Measurements from ENCODE around the gene HOXB1. TPM values are rescaled to one million over a fixed set of nuclear protein-coding genes. Genes with fewer than 3 reads are reported as not detected.

HOXB1 gene
- total RNA-seq, 1 experiment from 2014 or later: not detected

DNA sequence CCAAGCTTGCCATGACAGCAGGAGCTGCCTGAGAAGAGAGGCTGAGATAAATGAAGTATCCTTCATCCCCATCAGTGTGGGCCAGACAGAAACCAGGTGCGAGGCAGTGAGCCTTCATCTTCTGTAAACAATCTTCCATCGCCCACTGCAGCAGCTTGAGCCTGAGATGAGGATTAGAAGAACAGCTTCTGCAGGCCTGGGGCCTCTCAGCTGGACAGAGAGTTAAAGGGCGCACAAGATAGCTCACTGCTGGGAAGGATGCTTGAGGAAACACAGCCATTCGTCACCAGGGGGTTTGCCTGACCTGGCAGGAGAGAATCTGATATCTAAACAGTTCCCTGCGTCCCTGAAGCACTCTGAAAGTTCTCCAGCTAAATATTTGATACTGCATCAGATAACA, 27.1 kb downstream of the HOXB1 start:
- Histone ChIP-seq H3K9me3 (ENCODE audit: insufficient read depth, low read depth) (no peaks in the 10 kb centered on the region), H3K79me2 (ENCODE audit: low read depth) (no peaks in the 10 kb centered on the region), H3F3A (ENCODE audit: insufficient read depth, low read depth) (peaks cover 37% of the 10 kb centered on the region), H3K27me3 (ENCODE audit: insufficient read depth, low read depth) (no peaks in the 10 kb centered on the region), H3K4me1 (replicated peaks; ENCODE audit: insufficient read depth) (peaks cover 61% of the 10 kb centered on the region), H3K4me2 (no peak overlapping the region), H2AFZ (no peak overlapping the region), H4K20me1 (ENCODE audit: insufficient read depth) (no peaks in the 10 kb centered on the region), H3K9me2 (ENCODE audit: insufficient read depth) (no peaks in the 10 kb centered on the region), H3K27ac (no peak overlapping the region), H3K36me3 (ENCODE audit: low read depth) (no peaks in the 10 kb centered on the region), H3K4me3 (no peak overlapping the region)
- intact Hi-C loops (cut with micrococcal nuclease; ENCODE audit: unreplicated experiment): no loop called here
- ChIA-PET POLR2A (ENCODE audit: unreplicated experiment) (no interaction called here), CTCF (no interaction called here)
- TF ChIP-seq, protein P1, sequence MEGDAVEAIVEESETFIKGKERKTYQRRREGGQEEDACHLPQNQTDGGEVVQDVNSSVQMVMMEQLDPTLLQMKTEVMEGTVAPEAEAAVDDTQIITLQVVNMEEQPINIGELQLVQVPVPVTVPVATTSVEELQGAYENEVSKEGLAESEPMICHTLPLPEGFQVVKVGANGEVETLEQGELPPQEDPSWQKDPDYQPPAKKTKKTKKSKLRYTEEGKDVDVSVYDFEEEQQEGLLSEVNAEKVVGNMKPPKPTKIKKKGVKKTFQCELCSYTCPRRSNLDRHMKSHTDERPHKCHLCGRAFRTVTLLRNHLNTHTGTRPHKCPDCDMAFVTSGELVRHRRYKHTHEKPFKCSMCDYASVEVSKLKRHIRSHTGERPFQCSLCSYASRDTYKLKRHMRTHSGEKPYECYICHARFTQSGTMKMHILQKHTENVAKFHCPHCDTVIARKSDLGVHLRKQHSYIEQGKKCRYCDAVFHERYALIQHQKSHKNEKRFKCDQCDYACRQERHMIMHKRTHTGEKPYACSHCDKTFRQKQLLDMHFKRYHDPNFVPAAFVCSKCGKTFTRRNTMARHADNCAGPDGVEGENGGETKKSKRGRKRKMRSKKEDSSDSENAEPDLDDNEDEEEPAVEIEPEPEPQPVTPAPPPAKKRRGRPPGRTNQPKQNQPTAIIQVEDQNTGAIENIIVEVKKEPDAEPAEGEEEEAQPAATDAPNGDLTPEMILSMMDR (conservative IDR thresholded peaks at IDR 0.05): no peak
- TF ChIP-seq EZH2 (IDR thresholded peaks at IDR 0.05; ENCODE audit: low read depth): no peak
- DNase-seq: no peak
- BruUV-seq (replicated peaks): no TSS peak

GRCh38 chr17:48502901-48503300, 27.9 kb downstream of the HOXB1 start:
- H3K27me3 ChIP-seq (ENCODE audit: insufficient read depth, low read depth): no peaks in the 10 kb centered on the region
- BruUV-seq (replicated peaks): no TSS peak

DNA sequence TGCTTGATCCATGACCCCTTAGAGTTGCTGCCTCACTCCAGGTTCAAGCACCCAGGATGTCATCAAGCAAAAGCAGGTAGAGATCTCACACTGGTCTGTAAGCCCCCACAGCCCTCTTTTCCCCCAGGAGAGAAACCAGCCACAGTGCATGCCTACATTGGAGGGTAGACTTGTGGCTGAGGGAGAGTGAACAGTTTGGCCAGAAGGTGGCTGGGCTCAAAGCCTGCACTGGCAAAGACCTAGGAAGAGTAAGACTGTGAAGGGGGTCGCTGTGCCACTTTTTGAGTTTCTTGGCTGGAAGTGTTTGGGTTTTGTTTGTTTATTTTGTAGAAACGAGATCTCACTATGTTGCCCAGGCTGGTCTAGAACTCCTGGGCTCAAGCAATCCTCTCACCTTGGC, 28.5 kb downstream of the HOXB1 start:
- TF ChIP-seq, protein P1 (conservative IDR thresholded peaks at IDR 0.05): no peak
- no peak for TF ChIP-seq EZH2 (IDR thresholded peaks at IDR 0.05; ENCODE audit: low read depth)
- Histone ChIP-seq H3K9me3 (ENCODE audit: insufficient read depth, low read depth) (no peaks in the 10 kb centered on the region), H3K4me3 (no peak overlapping the region), H3F3A (ENCODE audit: insufficient read depth, low read depth) (peaks cover 52% of the 10 kb centered on the region), H3K27ac (no peak overlapping the region), H3K79me2 (ENCODE audit: low read depth) (no peaks in the 10 kb centered on the region), H3K36me3 (ENCODE audit: low read depth) (no peaks in the 10 kb centered on the region), H3K4me2 (no peak overlapping the region), H3K9me2 (ENCODE audit: insufficient read depth) (no peaks in the 10 kb centered on the region), H4K20me1 (ENCODE audit: insufficient read depth) (no peaks in the 10 kb centered on the region), H3K27me3 (ENCODE audit: insufficient read depth, low read depth) (no peaks in the 10 kb centered on the region), H3K4me1 (replicated peaks; ENCODE audit: insufficient read depth) (peaks cover 75% of the 10 kb centered on the region), H2AFZ (no peak overlapping the region)
- POLR2A ChIA-PET (ENCODE audit: unreplicated experiment): no interaction called here
- CTCF ChIA-PET: no interaction called here
- BruUV-seq (replicated peaks): no TSS peak
- DNase-seq: no peak
- intact Hi-C loops (cut with micrococcal nuclease; ENCODE audit: unreplicated experiment): no loop called here

More at GRCh38 chr17:48502901-48503300, 27.9 kb downstream of the HOXB1 start:
- CTCF ChIA-PET: no interaction called here
- Histone ChIP-seq H3K9me3 (ENCODE audit: insufficient read depth, low read depth) (no peaks in the 10 kb centered on the region), H4K20me1 (ENCODE audit: insufficient read depth) (no peaks in the 10 kb centered on the region), H3K4me1 (replicated peaks; ENCODE audit: insufficient read depth) (peaks cover 69% of the 10 kb centered on the region), H3F3A (ENCODE audit: insufficient read depth, low read depth) (peaks cover 46% of the 10 kb centered on the region), H2AFZ (no peak overlapping the region), H3K9me2 (ENCODE audit: insufficient read depth) (no peaks in the 10 kb centered on the region), H3K4me2 (no peak overlapping the region), H3K79me2 (ENCODE audit: low read depth) (no peaks in the 10 kb centered on the region), H3K4me3 (no peak overlapping the region), H3K36me3 (ENCODE audit: low read depth) (no peaks in the 10 kb centered on the region), H3K27ac (no peak overlapping the region)
- no peak for DNase-seq
- intact Hi-C loops (cut with micrococcal nuclease; ENCODE audit: unreplicated experiment): no loop called here
- POLR2A ChIA-PET (ENCODE audit: unreplicated experiment): no interaction called here
- no peak for TF ChIP-seq EZH2 (IDR thresholded peaks at IDR 0.05; ENCODE audit: low read depth)
- TF ChIP-seq, protein P1 (conservative IDR thresholded peaks at IDR 0.05): no peak

Data from PC-9 (cell line).